Measurements from ENCODE around the gene PDLIM4.

PDLIM4 gene

GRCh38 chr5:132257131-132258101 lies at the start of gene PDLIM4:
TSS of gene PDLIM4 (plus strand) at chr5:132257696. CDS start at chr5:132257735, 39 bp downstream.
- DNase-seq = peak in 14 of 42 donors; percentile 7 to 48 (median 18)
- intact Hi-C loops (cut with DNase I) = no loop called here

- DNase-seq = no peak
- intact Hi-C loops (cut with DNase I) = no loop called here
Measured at GRCh38 chr5:132207778-132208177, 49.7 kb upstream of the PDLIM4 start.

- peak in 1 of 42 donors; percentile 25 for DNase-seq
- intact Hi-C loops (cut with DNase I) = no loop called here
Measured at GRCh38 chr5:132209131-132209530, 48.4 kb upstream of the PDLIM4 start.

GRCh38 chr5:132209901-132210545 lies 47.5 kb upstream of the PDLIM4 start:
- intact Hi-C loops (cut with DNase I) = no loop called here
- DNase-seq = peak in 2 of 42 donors; percentile 8 to 15

- intact Hi-C loops (cut with DNase I) = no loop called here
- DNase-seq = no peak
Measured at GRCh38 chr5:132210944-132211343, 46.6 kb upstream of the PDLIM4 start.

- intact Hi-C loops (cut with DNase I) = no loop called here
- DNase-seq = no peak
Measured at GRCh38 chr5:132211787-132212186, 45.7 kb upstream of the PDLIM4 start.

GRCh38 chr5:132213666-132214065 lies 43.8 kb upstream of the PDLIM4 start:
- intact Hi-C loops (cut with DNase I) = no loop called here
- no peak for DNase-seq

- DNase-seq = no peak
- intact Hi-C loops (cut with DNase I) = no loop called here
Measured at GRCh38 chr5:132214491-132214890, 43.0 kb upstream of the PDLIM4 start.

- DNase-seq = peak; percentile 67 to 92 (median 82)
- intact Hi-C loops (cut with DNase I) = no loop called here
Measured at GRCh38 chr5:132215329-132215728, 42.2 kb upstream of the PDLIM4 start.

- DNase-seq = no peak
- intact Hi-C loops (cut with DNase I) = no loop called here
Measured at GRCh38 chr5:132218321-132218720, 39.2 kb upstream of the PDLIM4 start.

- intact Hi-C loops (cut with DNase I) = no loop called here
- no peak for DNase-seq
Measured at GRCh38 chr5:132219289-132219970, 38.1 kb upstream of the PDLIM4 start.

GRCh38 chr5:132219981-132220380 lies 37.5 kb upstream of the PDLIM4 start:
- no peak for DNase-seq
- intact Hi-C loops (cut with DNase I) = no loop called here

GRCh38 chr5:132220491-132220890 lies 37.0 kb upstream of the PDLIM4 start:
- intact Hi-C loops (cut with DNase I) = no loop called here
- DNase-seq = no peak

GRCh38 chr5:132221781-132222648 lies 35.5 kb upstream of the PDLIM4 start:
- DNase-seq = peak in 22 of 42 donors; percentile 10 to 58 (median 32)
- intact Hi-C loops (cut with DNase I) = no loop called here

- intact Hi-C loops (cut with DNase I) = no loop called here
- DNase-seq = no peak
Measured at GRCh38 chr5:132222649-132223038, 34.9 kb upstream of the PDLIM4 start.

- intact Hi-C loops (cut with DNase I) = no loop called here
- DNase-seq = peak in 1 of 42 donors; percentile 4
Measured at GRCh38 chr5:132223861-132224260, 33.6 kb upstream of the PDLIM4 start.

GRCh38 chr5:132224716-132225115 lies 32.8 kb upstream of the PDLIM4 start:
- DNase-seq = peak in 2 of 42 donors; percentile 12 to 23
- intact Hi-C loops (cut with DNase I) = no loop called here

- intact Hi-C loops (cut with DNase I) = no loop called here
- DNase-seq = peak in 35 of 42 donors; percentile 23 to 90 (median 43)
Measured at GRCh38 chr5:132225165-132226032, 32.1 kb upstream of the PDLIM4 start.
